HL-60 (cell line): ENCODE results near the gene KIAA1671.

Experiments used
- DNase-seq, 2 experiments: peaks; one replicate each; pipeline ENCODE4 v3.0.0-alpha.2; 2010 to 2020; ENCODE audit warnings: low read depth in 1 of 2, low spot score in 1 of 2
- H3K27ac ChIP-seq: fragments of 250-450 bp; sonication (Bioruptor Pico); replicated peaks from 2 replicates; pipeline ENCODE4 v1.5.1; 2020; ENCODE audit warnings: mild to moderate bottlenecking, moderate library complexity
- H3K27me3 ChIP-seq: fragments of 250-450 bp; sonication (Bioruptor Pico); 2 replicates; pipeline ENCODE4 v1.5.1; 2021; ENCODE audit warnings: mild to moderate bottlenecking, moderate library complexity; ENCODE audit not compliant: insufficient read depth, poor library complexity, severe bottlenecking
- H3K4me3 ChIP-seq: replicated peaks from 2 replicates; pipeline ENCODE4 v1.5.1; 2011; ENCODE audit warnings: mild to moderate bottlenecking, control low read depth, low read length; ENCODE audit not compliant: insufficient read depth
- GABPA ChIP-seq: IDR thresholded peaks from 2 replicates; pipeline ENCODE4 v1.6.1; 2012; ENCODE audit warnings: low read depth
- POLR2AphosphoS5 ChIP-seq: IDR thresholded peaks from 2 replicates; pipeline ENCODE4 v1.6.1; 2012; ENCODE audit warnings: low read depth
- SPI1 ChIP-seq: IDR thresholded peaks from 2 replicates; pipeline ENCODE4 v1.6.1; 2012; ENCODE audit warnings: low read depth, mild to moderate bottlenecking, borderline replicate concordance
- TF ChIP-seq, protein P1 (sequence below): IDR thresholded peaks from 2 replicates; pipeline ENCODE4 v1.6.1; 2012; ENCODE audit warnings: low read depth; ENCODE audit not compliant: insufficient replicate concordance
- TF ChIP-seq, protein P2 (sequence below): IDR thresholded peaks from one replicate; pipeline ENCODE4 v1.5.1; 2011; ENCODE audit warnings: low read length, control low read depth, inconsistent platforms; ENCODE audit not compliant: insufficient read depth

KIAA1671 gene

DNA sequence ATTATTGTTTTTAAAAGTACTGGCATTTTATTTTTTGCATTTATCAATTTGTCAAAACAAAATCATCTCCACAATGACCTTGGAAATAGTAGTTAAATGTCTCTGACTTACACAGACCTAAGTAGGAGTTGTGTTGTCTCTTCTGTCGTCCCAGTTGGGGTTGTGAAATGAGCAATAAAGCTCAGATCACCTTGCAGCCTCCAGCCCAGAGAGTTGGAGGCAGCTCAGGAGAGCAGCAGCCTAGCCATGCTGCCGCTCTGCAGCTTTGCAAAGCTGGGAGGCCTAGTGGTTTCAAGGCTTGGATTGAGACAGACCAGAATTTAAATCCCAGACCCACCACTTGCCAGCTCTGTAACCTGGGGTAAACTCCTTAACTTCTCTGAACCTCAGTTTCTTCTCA is 181.9 kb downstream of the KIAA1671 start:
- no peak for DNase-seq
- no peak overlapping the region for H3K27ac ChIP-seq
- TF ChIP-seq, protein P1, sequence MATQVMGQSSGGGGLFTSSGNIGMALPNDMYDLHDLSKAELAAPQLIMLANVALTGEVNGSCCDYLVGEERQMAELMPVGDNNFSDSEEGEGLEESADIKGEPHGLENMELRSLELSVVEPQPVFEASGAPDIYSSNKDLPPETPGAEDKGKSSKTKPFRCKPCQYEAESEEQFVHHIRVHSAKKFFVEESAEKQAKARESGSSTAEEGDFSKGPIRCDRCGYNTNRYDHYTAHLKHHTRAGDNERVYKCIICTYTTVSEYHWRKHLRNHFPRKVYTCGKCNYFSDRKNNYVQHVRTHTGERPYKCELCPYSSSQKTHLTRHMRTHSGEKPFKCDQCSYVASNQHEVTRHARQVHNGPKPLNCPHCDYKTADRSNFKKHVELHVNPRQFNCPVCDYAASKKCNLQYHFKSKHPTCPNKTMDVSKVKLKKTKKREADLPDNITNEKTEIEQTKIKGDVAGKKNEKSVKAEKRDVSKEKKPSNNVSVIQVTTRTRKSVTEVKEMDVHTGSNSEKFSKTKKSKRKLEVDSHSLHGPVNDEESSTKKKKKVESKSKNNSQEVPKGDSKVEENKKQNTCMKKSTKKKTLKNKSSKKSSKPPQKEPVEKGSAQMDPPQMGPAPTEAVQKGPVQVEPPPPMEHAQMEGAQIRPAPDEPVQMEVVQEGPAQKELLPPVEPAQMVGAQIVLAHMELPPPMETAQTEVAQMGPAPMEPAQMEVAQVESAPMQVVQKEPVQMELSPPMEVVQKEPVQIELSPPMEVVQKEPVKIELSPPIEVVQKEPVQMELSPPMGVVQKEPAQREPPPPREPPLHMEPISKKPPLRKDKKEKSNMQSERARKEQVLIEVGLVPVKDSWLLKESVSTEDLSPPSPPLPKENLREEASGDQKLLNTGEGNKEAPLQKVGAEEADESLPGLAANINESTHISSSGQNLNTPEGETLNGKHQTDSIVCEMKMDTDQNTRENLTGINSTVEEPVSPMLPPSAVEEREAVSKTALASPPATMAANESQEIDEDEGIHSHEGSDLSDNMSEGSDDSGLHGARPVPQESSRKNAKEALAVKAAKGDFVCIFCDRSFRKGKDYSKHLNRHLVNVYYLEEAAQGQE: no peak
- TF ChIP-seq SPI1 (no peak), POLR2AphosphoS5 (no peak), GABPA (no peak)
- TF ChIP-seq, protein P2, sequence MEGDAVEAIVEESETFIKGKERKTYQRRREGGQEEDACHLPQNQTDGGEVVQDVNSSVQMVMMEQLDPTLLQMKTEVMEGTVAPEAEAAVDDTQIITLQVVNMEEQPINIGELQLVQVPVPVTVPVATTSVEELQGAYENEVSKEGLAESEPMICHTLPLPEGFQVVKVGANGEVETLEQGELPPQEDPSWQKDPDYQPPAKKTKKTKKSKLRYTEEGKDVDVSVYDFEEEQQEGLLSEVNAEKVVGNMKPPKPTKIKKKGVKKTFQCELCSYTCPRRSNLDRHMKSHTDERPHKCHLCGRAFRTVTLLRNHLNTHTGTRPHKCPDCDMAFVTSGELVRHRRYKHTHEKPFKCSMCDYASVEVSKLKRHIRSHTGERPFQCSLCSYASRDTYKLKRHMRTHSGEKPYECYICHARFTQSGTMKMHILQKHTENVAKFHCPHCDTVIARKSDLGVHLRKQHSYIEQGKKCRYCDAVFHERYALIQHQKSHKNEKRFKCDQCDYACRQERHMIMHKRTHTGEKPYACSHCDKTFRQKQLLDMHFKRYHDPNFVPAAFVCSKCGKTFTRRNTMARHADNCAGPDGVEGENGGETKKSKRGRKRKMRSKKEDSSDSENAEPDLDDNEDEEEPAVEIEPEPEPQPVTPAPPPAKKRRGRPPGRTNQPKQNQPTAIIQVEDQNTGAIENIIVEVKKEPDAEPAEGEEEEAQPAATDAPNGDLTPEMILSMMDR: no peak

DNA sequence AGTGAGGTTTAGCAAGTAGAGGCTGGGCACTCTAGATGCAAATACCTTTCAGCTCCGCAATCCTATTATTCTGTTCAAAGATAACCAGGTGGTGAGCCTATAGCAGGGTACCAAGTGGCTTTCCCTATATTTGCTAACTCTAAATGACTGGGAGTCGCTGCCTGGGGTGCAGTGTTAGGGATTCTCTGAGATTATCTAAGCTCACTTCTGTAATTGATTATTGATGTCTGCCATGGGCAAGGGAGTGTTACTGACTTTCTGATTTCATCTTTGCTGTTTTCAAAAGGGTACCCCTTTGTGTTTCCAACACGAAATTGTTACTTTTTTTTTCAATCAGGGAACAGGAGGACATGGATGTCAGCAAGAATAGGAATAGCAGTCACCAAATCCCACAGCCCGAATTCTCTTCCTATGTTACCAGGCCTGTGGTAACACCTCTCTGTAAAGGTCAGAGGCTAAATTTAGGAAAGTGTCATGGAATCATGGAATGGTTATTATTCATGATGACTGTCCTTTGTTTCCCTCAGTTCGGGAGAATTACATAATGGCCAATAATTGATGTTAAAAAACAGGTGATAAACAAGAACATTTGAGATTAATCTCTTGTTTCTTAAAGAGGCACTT is 184.5 kb downstream of the KIAA1671 start:
- TF ChIP-seq, protein P2: no peak
- TF ChIP-seq GABPA (no peak), SPI1 (no peak), POLR2AphosphoS5 (no peak)
- TF ChIP-seq, protein P1: no peak

More for the DNA sequence above, 181.9 kb downstream of the KIAA1671 start:
- Histone ChIP-seq H3K27me3 (no peaks in the 10 kb centered on the region), H3K4me3 (no peak overlapping the region)

DNA sequence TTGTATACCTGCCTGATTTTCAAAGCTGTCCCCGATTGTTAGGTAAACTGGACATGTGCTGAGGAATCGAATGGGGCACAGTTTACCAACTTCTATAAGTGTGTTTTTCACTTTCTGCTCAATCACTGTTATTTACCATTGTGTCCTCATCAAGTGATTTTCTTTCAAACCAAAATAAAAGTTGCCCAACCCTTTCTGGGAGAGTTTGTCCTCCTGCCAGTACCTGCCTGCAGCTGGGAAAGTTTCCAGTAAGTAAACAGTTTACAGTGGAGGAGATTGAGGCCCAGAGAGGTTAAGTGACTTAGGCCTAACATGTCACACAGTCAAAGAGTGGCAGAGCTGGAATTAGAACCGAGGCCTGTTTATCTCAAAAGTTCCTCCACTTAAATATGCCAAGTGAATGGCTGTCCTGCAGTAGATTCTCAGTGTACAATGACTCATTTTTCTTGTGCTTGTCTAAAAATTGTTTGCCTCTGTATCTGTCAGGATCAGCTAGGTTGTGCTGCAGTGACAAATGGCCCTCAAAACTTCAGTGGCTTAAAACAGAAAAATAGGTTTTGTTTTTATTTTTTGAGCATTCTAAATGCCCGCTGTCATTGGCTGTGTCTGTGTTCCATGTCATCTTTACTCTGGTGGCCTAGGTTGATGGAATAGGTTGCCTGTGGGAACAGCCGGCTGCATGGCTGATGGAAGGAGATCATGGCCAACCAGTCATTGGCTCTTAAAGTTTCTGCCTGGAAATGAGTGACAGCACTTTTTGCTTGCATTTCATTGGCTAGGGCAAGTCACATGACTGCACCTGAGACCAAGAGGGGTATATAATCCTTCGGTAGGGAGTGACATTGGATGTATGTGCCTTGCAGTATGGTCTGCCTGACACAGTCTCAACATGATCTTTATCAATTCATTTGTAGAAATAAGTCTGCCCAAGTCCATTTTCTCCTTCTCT is 185.3 kb downstream of the KIAA1671 start:
- Histone ChIP-seq H3K4me3 (no peak overlapping the region), H3K27ac (no peak overlapping the region), H3K27me3 (no peaks in the 10 kb centered on the region)
- TF ChIP-seq, protein P1: no peak
- DNase-seq: no peak

More for the DNA sequence above, 184.5 kb downstream of the KIAA1671 start:
- Histone ChIP-seq H3K27ac (no peak overlapping the region), H3K27me3 (no peaks in the 10 kb centered on the region), H3K4me3 (no peak overlapping the region)
- no peak for DNase-seq
